ENCODE results near the gene MCM5.
"Not testable (repeated sequence)": the region's sequence is repeated elsewhere in the genome, so short reads cannot be mapped to it uniquely, and the experiment has no call there.

The MCM5 gene

GRCh38 chr22:35399678-35400500 lies at the start of gene MCM5:
MCM5 (plus strand) TSS chr22:35400140; CDS start chr22:35400439, 299 bp downstream.
- DNase-seq (ENCODE audit: low read depth), result peak; percentile 94

GRCh38 chr22:35350539-35351503 lies 49.1 kb upstream of the MCM5 start:
- peak; percentile 91 for DNase-seq (ENCODE audit: low read depth)

GRCh38 chr22:35352214-35353111 lies 47.5 kb upstream of the MCM5 start:
- DNase-seq (ENCODE audit: low read depth), result no peak

GRCh38 chr22:35353318-35353717 lies 46.6 kb upstream of the MCM5 start:
- no peak for DNase-seq (ENCODE audit: low read depth)

GRCh38 chr22:35354068-35354467 lies 45.9 kb upstream of the MCM5 start:
- DNase-seq (ENCODE audit: low read depth), result no peak

GRCh38 chr22:35357883-35358621 lies 41.9 kb upstream of the MCM5 start:
- DNase-seq (ENCODE audit: low read depth), result no peak

GRCh38 chr22:35359380-35360065 lies 40.4 kb upstream of the MCM5 start:
- DNase-seq (ENCODE audit: low read depth), result no peak

GRCh38 chr22:35361001-35361558 lies 38.9 kb upstream of the MCM5 start:
- no peak for DNase-seq (ENCODE audit: low read depth)

- DNase-seq (ENCODE audit: low read depth), result no peak
These were observed 36.3 kb upstream of the MCM5 start for GRCh38 chr22:35363566-35364086.

- DNase-seq (ENCODE audit: low read depth), result not testable (repeated sequence)
These were observed 35.7 kb upstream of the MCM5 start for GRCh38 chr22:35364230-35364629.

- DNase-seq (ENCODE audit: low read depth), result no peak
These were observed 32.5 kb upstream of the MCM5 start for GRCh38 chr22:35367331-35367886.

GRCh38 chr22:35368386-35368785 lies 31.6 kb upstream of the MCM5 start:
- DNase-seq (ENCODE audit: low read depth), result no peak

GRCh38 chr22:35369996-35370395 lies 29.9 kb upstream of the MCM5 start:
- DNase-seq (ENCODE audit: low read depth), result no peak

GRCh38 chr22:35373781-35374180 lies 26.2 kb upstream of the MCM5 start:
- DNase-seq (ENCODE audit: low read depth), result no peak

GRCh38 chr22:35375031-35375430 lies 24.9 kb upstream of the MCM5 start:
- DNase-seq (ENCODE audit: low read depth), result no peak

GRCh38 chr22:35375526-35375925 lies 24.4 kb upstream of the MCM5 start:
- DNase-seq (ENCODE audit: low read depth), result no peak

GRCh38 chr22:35376728-35377472 lies 23.0 kb upstream of the MCM5 start:
- peak; percentile 97 for DNase-seq (ENCODE audit: low read depth)

GRCh38 chr22:35377735-35378134 lies 22.2 kb upstream of the MCM5 start:
- DNase-seq (ENCODE audit: low read depth), result no peak

- no peak for DNase-seq (ENCODE audit: low read depth)
These were observed 21.3 kb upstream of the MCM5 start for GRCh38 chr22:35378621-35379020.

Data from fibroblast of the conjunctiva (primary cell).